Neutrophil (primary cell): ENCODE data around the gene AMBP.

ENCODE experiments used
- H3K27ac ChIP-seq: fragments of 200-600 bp; sonication (generic); 2 replicates; pipeline ENCODE4 v1.5.1; 2016; ENCODE audit warnings: mild to moderate bottlenecking, moderate library complexity
- H3K27me3 ChIP-seq: fragments of 200-600 bp; sonication (generic); 2 replicates; pipeline ENCODE4 v1.6.0; 2016; ENCODE audit warnings: mild to moderate bottlenecking
- H3K36me3 ChIP-seq: fragments of 200-600 bp; sonication (generic); 2 replicates; pipeline ENCODE4 v1.5.1; 2017
- H3K4me1 ChIP-seq, 2 experiments: fragments of 200-600 bp in 1 of 2; sonication (generic) in 1 of 2; 1 replicate in 1 of 2; 2 replicates in 1 of 2; pipeline versions ENCODE4 v1.5.1 to v1.6.1; 2013 to 2016; ENCODE audit warnings: low read depth in 1 of 2, low read length in 1 of 2, mild to moderate bottlenecking in 1 of 2, moderate library complexity in 1 of 2; ENCODE audit not compliant: control insufficient read depth in 1 of 2, insufficient read depth in 1 of 2
- H3K4me3 ChIP-seq, 2 experiments: fragments of 200-600 bp in 1 of 2; sonication (generic) in 1 of 2; 1 replicate in 1 of 2; 2 replicates in 1 of 2; pipeline ENCODE4 v1.5.1; 2013 to 2016; ENCODE audit warnings: low read depth in 1 of 2, low read length in 1 of 2, mild to moderate bottlenecking in 1 of 2, moderate library complexity in 1 of 2
- H3K9me3 ChIP-seq: fragments of 200-600 bp; sonication (generic); 2 replicates; pipeline ENCODE4 v1.5.1; 2016
- CTCF ChIP-seq: fragments of 200-600 bp; sonication (generic); IDR thresholded peaks from 2 replicates; pipeline ENCODE4 v1.5.1; 2016; ENCODE audit warnings: antibody characterized with exemption

The AMBP gene

DNA sequence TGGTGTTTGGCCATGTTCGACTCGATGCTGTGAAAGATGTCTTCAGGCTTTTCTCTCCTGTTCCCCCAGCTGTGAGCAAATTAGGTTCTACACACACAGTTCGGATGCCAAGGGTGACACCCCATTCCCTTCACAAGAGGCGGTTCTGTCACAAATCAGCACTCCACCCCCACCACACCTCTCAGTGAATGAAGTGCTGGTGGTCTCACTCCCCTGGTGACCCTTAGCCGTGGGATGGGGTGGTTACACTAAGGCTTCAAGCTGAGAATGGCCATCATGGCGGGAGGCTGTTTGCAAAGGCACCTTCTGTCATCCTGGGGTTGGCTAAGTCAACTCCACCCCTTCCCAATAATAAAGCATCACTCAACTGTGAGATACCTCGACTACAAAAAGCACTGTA, 26.4 kb downstream of the AMBP start:
- H3K27me3 ChIP-seq = no peaks in the 10 kb centered on the region
- H3K27ac ChIP-seq = no peak overlapping the region
- H3K4me3 ChIP-seq = no peak overlapping the region
- H3K4me1 ChIP-seq = no peaks in the 10 kb centered on the region
- H3K36me3 ChIP-seq = no peaks in the 10 kb centered on the region
- H3K9me3 ChIP-seq = no peaks in the 10 kb centered on the region
- TF ChIP-seq CTCF = no peak

GRCh38 chr9:114051281-114051680, 26.8 kb downstream of the AMBP start:
- no peaks in the 10 kb centered on the region for H3K36me3 ChIP-seq
- no peak overlapping the region for H3K4me3 ChIP-seq
- H3K27me3 ChIP-seq = no peaks in the 10 kb centered on the region
- H3K27ac ChIP-seq = no peak overlapping the region
- H3K4me1 ChIP-seq = no peaks in the 10 kb centered on the region
- no peaks in the 10 kb centered on the region for H3K9me3 ChIP-seq
- no peak for TF ChIP-seq CTCF

DNA sequence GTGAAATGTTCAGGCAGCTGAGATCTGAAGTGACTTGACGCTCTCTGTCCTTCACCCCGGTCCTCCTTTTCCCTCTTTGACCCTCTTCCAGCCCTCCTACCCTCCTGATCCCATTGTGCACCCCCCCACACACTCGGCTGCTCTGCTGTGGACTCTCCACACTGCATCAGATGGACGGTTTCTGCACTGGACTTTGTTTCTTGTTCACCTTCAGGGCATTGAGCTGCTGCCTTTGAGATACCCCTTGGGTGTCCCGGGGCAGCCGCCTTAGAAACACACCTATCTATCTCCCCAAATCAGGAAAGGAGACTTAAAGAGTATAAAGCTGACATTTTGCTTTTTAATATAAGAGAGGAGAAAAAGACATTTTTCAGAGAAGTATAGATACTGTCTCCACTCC, 27.5 kb downstream of the AMBP start:
- H3K36me3 ChIP-seq = no peaks in the 10 kb centered on the region
- no peak overlapping the region for H3K27ac ChIP-seq
- H3K4me3 ChIP-seq = no peak overlapping the region
- H3K9me3 ChIP-seq = no peaks in the 10 kb centered on the region
- TF ChIP-seq CTCF = no peak
- H3K27me3 ChIP-seq = no peaks in the 10 kb centered on the region
- H3K4me1 ChIP-seq = no peaks in the 10 kb centered on the region

DNA sequence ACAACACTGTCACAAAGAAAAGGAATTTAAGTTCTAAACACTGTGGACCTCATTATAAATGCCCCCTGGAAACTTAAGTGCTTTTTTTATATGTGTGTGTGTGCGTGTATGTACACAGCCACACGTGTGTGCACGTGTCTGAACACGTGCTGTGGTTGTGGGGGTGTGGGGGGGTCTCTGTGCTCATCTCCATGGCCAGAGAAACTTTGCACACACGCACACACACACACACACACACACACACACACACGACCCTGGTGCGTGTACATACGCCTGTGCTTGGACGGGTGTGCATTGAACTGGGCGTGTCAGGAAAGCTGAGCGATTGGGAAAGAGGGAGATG, 27.9 kb downstream of the AMBP start:
- H3K27ac ChIP-seq = no peak overlapping the region
- H3K4me1 ChIP-seq = no peaks in the 10 kb centered on the region
- TF ChIP-seq CTCF = no peak
- H3K9me3 ChIP-seq = no peaks in the 10 kb centered on the region
- no peaks in the 10 kb centered on the region for H3K27me3 ChIP-seq
- H3K4me3 ChIP-seq = no peak overlapping the region
- H3K36me3 ChIP-seq = no peaks in the 10 kb centered on the region

DNA sequence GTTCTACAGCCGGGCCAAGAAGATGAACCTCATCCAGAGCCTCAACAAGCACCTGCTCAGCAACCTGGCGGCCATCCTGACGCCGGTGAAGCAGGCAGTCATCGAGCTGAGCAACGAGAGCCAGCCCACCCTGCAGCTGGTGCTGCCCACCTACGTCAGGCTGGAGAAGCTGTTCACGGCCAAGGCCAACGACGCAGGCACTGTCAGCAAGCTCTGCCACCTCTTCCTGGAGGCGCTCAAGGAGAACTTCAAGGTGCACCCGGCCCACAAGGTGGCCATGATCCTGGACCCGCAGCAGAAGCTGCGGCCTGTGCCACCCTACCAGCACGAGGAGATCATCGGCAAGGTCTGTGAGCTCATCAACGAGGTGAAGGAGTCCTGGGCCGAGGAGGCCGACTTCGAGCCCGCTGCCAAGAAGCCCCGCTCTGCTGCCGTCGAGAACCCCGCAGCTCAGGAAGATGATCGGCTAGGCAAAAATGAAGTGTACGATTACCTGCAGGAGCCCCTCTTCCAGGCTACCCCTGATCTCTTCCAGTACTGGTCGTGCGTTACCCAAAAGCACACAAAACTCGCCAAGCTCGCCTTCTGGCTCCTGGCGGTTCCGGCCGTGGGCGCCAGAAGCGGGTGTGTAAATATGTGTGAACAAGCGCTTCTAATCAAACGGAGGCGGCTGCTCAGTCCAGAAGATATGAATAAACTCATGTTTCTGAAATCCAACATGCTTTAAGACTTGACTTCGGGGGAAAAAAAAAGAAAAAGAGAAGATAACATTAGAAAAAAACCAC, 28.5 kb downstream of the AMBP start:
- Histone ChIP-seq H3K4me1 (no peaks in the 10 kb centered on the region), H3K9me3 (no peaks in the 10 kb centered on the region), H3K36me3 (no peaks in the 10 kb centered on the region), H3K4me3 (no peak overlapping the region), H3K27me3 (no peaks in the 10 kb centered on the region), H3K27ac (no peak overlapping the region)
- no peak for TF ChIP-seq CTCF
